H1 (cell line): ENCODE results near the gene SAP30L. TPM values are rescaled to one million over a fixed set of nuclear protein-coding genes. Genes with fewer than 3 reads are reported as not detected.

Experiments used
- CTCF ChIA-PET: fragments of 300-600 bp; sonication (Branson Sonifier 250); formaldehyde crosslinking; loops from one replicate; lab custom pipeline; 2021; ENCODE audit not compliant: partially characterized antibody; lab: Charles Lee
- POLR2A ChIA-PET: fragments of 300-600 bp; sonication (Branson Sonifier 250); formaldehyde crosslinking; loops from one replicate; lab custom pipeline; 2021; ENCODE audit warnings: inconsistent platforms; ENCODE audit not compliant: partially characterized antibody; lab: Charles Lee
- DNase-seq, 2 experiments: peaks; one replicate each; pipeline versions ENCODE4 v3.0.0 to v3.0.0-alpha.2; 2010 to 2022; ENCODE audit warnings: low spot score in 2 of 2, low read depth in 1 of 2, mixed read lengths in 1 of 2
- FAIRE-seq: peaks from 2 replicates; lab custom pipeline; 2011; peaks lifted over from hg19 to GRCh38; lab: Jason Lieb, UNC
- H2AFZ ChIP-seq: 2 replicates; pipeline ENCODE4 v1.8.1; 2012; ENCODE audit warnings: low read length, inconsistent platforms
- H2AK5ac ChIP-seq: 2 replicates; pipeline ENCODE4 v1.6.1; 2013; ENCODE audit warnings: low read depth, low read length
- H2BK120ac ChIP-seq: replicated peaks from 2 replicates; pipeline ENCODE3; 2013; ENCODE audit warnings: low read depth, low read length, inconsistent platforms
- H2BK12ac ChIP-seq: 2 replicates; pipeline ENCODE4 v1.6.1; 2013; ENCODE audit warnings: low read depth, low read length
- H2BK15ac ChIP-seq: 2 replicates; pipeline ENCODE4 v1.6.1; 2013; ENCODE audit warnings: low read length
- H2BK20ac ChIP-seq: 2 replicates; pipeline ENCODE4 v1.6.1; 2013; ENCODE audit warnings: low read length
- H2BK5ac ChIP-seq: 2 replicates; pipeline ENCODE4 v1.6.1; 2013; ENCODE audit warnings: low read depth, low read length
- H3K14ac ChIP-seq: 2 replicates; pipeline ENCODE4 v1.6.1; 2013; ENCODE audit warnings: inconsistent platforms; ENCODE audit not compliant: insufficient read length
- H3K18ac ChIP-seq: 2 replicates; pipeline ENCODE4 v1.6.1; 2013; ENCODE audit warnings: low read length; ENCODE audit errors: extremely low read depth
- H3K23ac ChIP-seq: 2 replicates; pipeline ENCODE4 v1.6.1; 2013; ENCODE audit warnings: inconsistent platforms; ENCODE audit not compliant: insufficient read length
- H3K23me2 ChIP-seq: 2 replicates; pipeline ENCODE4 v1.6.1; 2013; ENCODE audit warnings: low read depth, low read length
- H3K27ac ChIP-seq: 2 replicates; pipeline ENCODE4 v1.6.1; 2011; ENCODE audit warnings: low read depth, low read length, inconsistent platforms
- H3K27me3 ChIP-seq, 4 experiments: replicated peaks in 1 of 4; 1 replicate in 1 of 4; 2 replicates in 3 of 4; pipeline versions ENCODE4 v1.6.1 to v1.8.1; 2011 to 2013; ENCODE audit warnings: low read length in 3 of 4, mild to moderate bottlenecking in 3 of 4, inconsistent platforms in 2 of 4, mixed read lengths in 2 of 4, moderate library complexity in 1 of 4; ENCODE audit not compliant: control insufficient read depth in 3 of 4, insufficient read depth in 3 of 4; ENCODE audit errors: extremely low read depth in 1 of 4
- H3K36me3 ChIP-seq, 4 experiments: 2 replicates each; pipeline versions ENCODE4 v1.6.1 to v1.8.1; 2011 to 2013; ENCODE audit warnings: mild to moderate bottlenecking in 4 of 4, low read length in 3 of 4, moderate library complexity in 2 of 4, control low read depth in 1 of 4, inconsistent platforms in 1 of 4; ENCODE audit not compliant: insufficient read depth in 4 of 4, control insufficient read depth in 2 of 4
- H3K4ac ChIP-seq: replicated peaks from 2 replicates; pipeline ENCODE3; 2013; ENCODE audit warnings: low read length, low read depth, mixed read lengths, inconsistent platforms; ENCODE audit not compliant: insufficient read length
- H3K4me1 ChIP-seq, 4 experiments: replicated peaks in 1 of 4; 1 replicate in 1 of 4; 2 replicates in 3 of 4; pipeline versions ENCODE4 v1.6.1 to v1.8.1; 2011 to 2013; ENCODE audit warnings: low read length in 3 of 4, inconsistent platforms in 2 of 4, mixed read lengths in 1 of 4; ENCODE audit not compliant: insufficient read depth in 4 of 4, control insufficient read depth in 3 of 4
- H3K4me2 ChIP-seq, 2 experiments: 2 replicates each; pipeline versions ENCODE4 v1.6.1 to v1.8.1; 2011 to 2013; ENCODE audit warnings: low read depth in 2 of 2, low read length in 2 of 2, control low read depth in 1 of 2, inconsistent platforms in 1 of 2, mild to moderate bottlenecking in 1 of 2; ENCODE audit not compliant: insufficient read depth in 1 of 2
- H3K4me3 ChIP-seq, 4 experiments: fragments of 200-600, 300-600 bp in 1 of 4; sonication (generic), shearing (Covaris generic), sonication (Bioruptor Twin) in 1 of 4; 2 replicates each; pipeline versions ENCODE4 v1.5.1 to v1.8.1; 2011 to 2016; ENCODE audit warnings: low read length in 4 of 4, low read depth in 3 of 4, control low read depth in 2 of 4, inconsistent platforms in 2 of 4, mild to moderate bottlenecking in 2 of 4, mixed read lengths in 1 of 4, moderate library complexity in 1 of 4; ENCODE audit not compliant: insufficient read depth in 2 of 4; ENCODE audit errors: extremely low read depth in 1 of 4
- H3K56ac ChIP-seq: replicated peaks from 2 replicates; pipeline ENCODE3; 2013; ENCODE audit warnings: low read depth, mild to moderate bottlenecking, mixed read lengths, low read length, inconsistent platforms; ENCODE audit not compliant: insufficient read length
- H3K79me1 ChIP-seq: 2 replicates; pipeline ENCODE4 v1.6.1; 2013; ENCODE audit warnings: low read depth, low read length, control low read depth
- H3K79me2 ChIP-seq, 2 experiments: 2 replicates each; pipeline versions ENCODE4 v1.6.1 to v1.8.1; 2012 to 2013; ENCODE audit warnings: low read length in 2 of 2, mild to moderate bottlenecking in 2 of 2, inconsistent platforms in 1 of 2; ENCODE audit not compliant: insufficient read depth in 2 of 2, control insufficient read depth in 1 of 2
- H3K9ac ChIP-seq, 4 experiments: replicated peaks in 1 of 4; 1 replicate in 1 of 4; 2 replicates in 3 of 4; pipeline versions ENCODE4 v1.6.1 to v1.8.1; 2011 to 2013; ENCODE audit warnings: low read depth in 3 of 4, low read length in 3 of 4, control low read depth in 2 of 4, mild to moderate bottlenecking in 2 of 4, moderate library complexity in 2 of 4, inconsistent platforms in 1 of 4; ENCODE audit errors: extremely low read depth in 1 of 4
- H3K9me3 ChIP-seq, 2 experiments: 2 replicates each; pipeline versions ENCODE4 v1.6.1 to v1.8.1; 2012 to 2013; ENCODE audit warnings: mild to moderate bottlenecking in 2 of 2, moderate library complexity in 2 of 2, control low read depth in 1 of 2, inconsistent platforms in 1 of 2, low read depth in 1 of 2, low read length in 1 of 2, mixed read lengths in 1 of 2; ENCODE audit not compliant: insufficient read depth in 2 of 2
- H4K20me1 ChIP-seq, 2 experiments: replicated peaks in 1 of 2; 2 replicates each; pipeline versions ENCODE3 to v1.8.1; 2011 to 2013; ENCODE audit warnings: inconsistent platforms in 2 of 2, low read length in 2 of 2, mild to moderate bottlenecking in 1 of 2; ENCODE audit not compliant: insufficient read depth in 2 of 2, control insufficient read depth in 1 of 2
- H4K5ac ChIP-seq: 2 replicates; pipeline ENCODE4 v1.6.1; 2013; ENCODE audit warnings: low read length, low read depth, mixed read lengths, inconsistent platforms; ENCODE audit not compliant: insufficient read length
- H4K8ac ChIP-seq: 2 replicates; pipeline ENCODE4 v1.8.0; 2013; ENCODE audit warnings: mild to moderate bottlenecking, moderate library complexity, low read length, inconsistent platforms; ENCODE audit not compliant: insufficient read depth; ENCODE audit errors: extremely low read depth
- H4K91ac ChIP-seq: replicated peaks from 2 replicates; pipeline ENCODE3; 2013; ENCODE audit warnings: low read length, mixed read lengths, inconsistent platforms; ENCODE audit not compliant: insufficient read length
- BCL11A ChIP-seq, 2 experiments: IDR thresholded peaks; one replicate each; pipeline ENCODE4 v1.6.1; 2011; ENCODE audit warnings: low read depth in 2 of 2, low read length in 2 of 2, mild to moderate bottlenecking in 2 of 2
- CBX5 ChIP-seq: fragments of 300-800, 300-1000 bp; sonication (generic); IDR thresholded peaks from 2 replicates; pipeline ENCODE4 v1.7.1; 2016; ENCODE audit warnings: antibody characterized with exemption, low read length, low read depth
- CBX8 ChIP-seq: fragments of 300-800, 300-1000 bp; sonication (generic); IDR thresholded peaks from 2 replicates; pipeline ENCODE4 v1.7.1; 2016; ENCODE audit warnings: low read depth, low read length, borderline replicate concordance
- CEBPB ChIP-seq: IDR thresholded peaks from 2 replicates; pipeline ENCODE4 v1.6.1; 2012; ENCODE audit warnings: low read depth, low read length
- FOSL1 ChIP-seq: IDR thresholded peaks from 2 replicates; pipeline ENCODE4 v1.6.1; 2011; ENCODE audit warnings: mild to moderate bottlenecking, low read depth, low read length, moderate library complexity; ENCODE audit not compliant: insufficient read depth
- GABPA ChIP-seq: IDR thresholded peaks from 2 replicates; pipeline ENCODE4 v1.6.1; 2011; ENCODE audit warnings: mild to moderate bottlenecking, low read length, moderate library complexity, borderline replicate concordance; ENCODE audit not compliant: insufficient read depth
- GTF2F1 ChIP-seq: IDR thresholded peaks from 2 replicates; pipeline ENCODE4 v1.6.1; 2012; ENCODE audit warnings: low read depth, low read length, improper control_type of control experiment, borderline replicate concordance
- MAFK ChIP-seq: IDR thresholded peaks from 2 replicates; pipeline ENCODE4 v1.6.1; 2012; ENCODE audit warnings: low read depth, mild to moderate bottlenecking, improper control_type of control experiment, low read length
- MAX ChIP-seq: IDR thresholded peaks from 2 replicates; pipeline ENCODE4 v1.6.1; 2012; ENCODE audit warnings: inconsistent platforms
- SUZ12 ChIP-seq: fragments of 200-600 bp; sonication (generic); IDR thresholded peaks from 2 replicates; pipeline ENCODE4 v1.6.1; 2012; ENCODE audit warnings: mild to moderate bottlenecking, inconsistent platforms, low read length, moderate library complexity, mixed read lengths
- TAF1 ChIP-seq: IDR thresholded peaks from 2 replicates; pipeline ENCODE4 v1.6.1; 2011; ENCODE audit warnings: mild to moderate bottlenecking, low read depth, low read length
- TAF7 ChIP-seq: optimal IDR thresholded peaks from 2 replicates; pipeline ENCODE3; 2011; ENCODE audit warnings: low read depth, mild to moderate bottlenecking, inconsistent platforms, low read length, moderate library complexity, borderline replicate concordance
- TCF12 ChIP-seq: IDR thresholded peaks from 2 replicates; pipeline ENCODE4 v1.6.1; 2011; ENCODE audit warnings: low read depth, mild to moderate bottlenecking, low read length
- TEAD4 ChIP-seq: IDR thresholded peaks from 2 replicates; pipeline ENCODE4 v1.6.1; 2012; ENCODE audit warnings: low read depth, low read length, inconsistent platforms, mixed read lengths
- WGBS, 2 experiments: shearing (Covaris generic) in 1 of 2; methylation state at CpG; one replicate each; pipeline versions ENCODE4 v1.1.6 to v1.1.7; 2013 to 2015; ENCODE audit warnings: low lambda C conversion rate in 2 of 2, mixed read lengths in 2 of 2, inconsistent platforms in 1 of 2, low coverage in 1 of 2, missing lambda C conversion rate in 1 of 2; ENCODE audit not compliant: insufficient replicate concordance in 2 of 2, insufficient coverage in 1 of 2, insufficient read length in 1 of 2; ENCODE audit errors: extremely low coverage in 1 of 2, missing lambda C conversion rate in 1 of 2; 5-methylcytosine and 5-hydroxymethylcytosine counted together
- polyA plus RNA-seq, 7 experiments: library from polyadenylated mRNA; depleted of rRNA in 3 of 7; stranded (reverse) in 5 of 7; unstranded in 2 of 7; fragments of >200 nt in 5 of 7; fragments of 200-250 nt in 2 of 7; gene quantifications; 1 replicate in 5 of 7; 2 replicates in 1 of 7; 4 replicates in 1 of 7; pipeline versions ENCODE4 v1.2.1 to v1.2.3, GENCODE V29; 2011 to 2013; ENCODE audit warnings: missing spikeins in 2 of 7, mixed read lengths in 2 of 7
- total RNA-seq: library from RNA; stranded (reverse); fragmentation: NEBNext Ultra II Directional; extraction: Animal tissue kit (Norgen Biotek cat#: 25700); gene quantifications from 2 replicates; pipeline ENCODE4 v1.2.1, GENCODE V29; 2021
- TF ChIP-seq, protein P1 (sequence below): IDR thresholded peaks from 2 replicates; pipeline ENCODE4 v1.6.1; 2011; ENCODE audit warnings: low read depth, mild to moderate bottlenecking, low read length; ENCODE audit not compliant: insufficient read depth

The SAP30L gene
- total and polyA plus RNA-seq, 2 of the 8 experiments (the other 6 are each of a cell fraction or from before 2014, with no cell fraction given), result 12.2 to 31.5 TPM

- Histone ChIP-seq H4K8ac (no peak overlapping the region), H2AK5ac (no peak overlapping the region), H3K27me3 (no peaks in the 10 kb centered on the region), H2BK12ac (no peak overlapping the region), H4K91ac (no peak overlapping the region), H3K36me3 (no peaks in the 10 kb centered on the region), H4K20me1 (no peaks in the 10 kb centered on the region), H3K27ac (no peak overlapping the region), H3K4ac (no peak overlapping the region), H2BK120ac (no peak overlapping the region), H3K14ac (no peak overlapping the region), H2BK5ac (no peak overlapping the region), H3K56ac (no peak overlapping the region), H3K4me1 (no peaks in the 10 kb centered on the region), H3K4me2 (no peak overlapping the region), H3K9ac (no peak overlapping the region), H3K79me2 (no peaks in the 10 kb centered on the region), H4K5ac (no peak overlapping the region), H2AFZ (no peak overlapping the region), H2BK15ac (no peak overlapping the region), H3K23me2 (no peaks in the 10 kb centered on the region), H3K18ac (no peak overlapping the region), H3K4me3 (no peak overlapping the region), H3K23ac (no peak overlapping the region), H2BK20ac (no peak overlapping the region), H3K9me3 (no peaks in the 10 kb centered on the region), H3K79me1 (no peaks in the 10 kb centered on the region)
- no peak for DNase-seq
- POLR2A ChIA-PET, result no interaction called here
- 86% methylated on average over 1 of the region's 1 CpG; no CpG with 5 or more reads in 1 of the 2 experiments for WGBS, 2 experiments
- FAIRE-seq, result no peak
- CTCF ChIA-PET, result interaction anchor here (2.4 kb wide), 1 partner anchor 8 kb away, joined by 16 read pairs; no protein-coding TSS in a partner anchor
- TF ChIP-seq GTF2F1 (no peak), MAX (no peak), TEAD4 (no peak), SUZ12 (no peak), CBX8 (no peak), BCL11A (IDR thresholded peaks at IDR 0.05; ENCODE audit: low read depth in 2 of 2, low read length in 2 of 2) (no peak), TAF7 (no peak), CBX5 (no peak), TAF1 (no peak), MAFK (no peak), TCF12 (no peak), FOSL1 (no peak), CEBPB (no peak), GABPA (no peak)
- TF ChIP-seq, protein P1, sequence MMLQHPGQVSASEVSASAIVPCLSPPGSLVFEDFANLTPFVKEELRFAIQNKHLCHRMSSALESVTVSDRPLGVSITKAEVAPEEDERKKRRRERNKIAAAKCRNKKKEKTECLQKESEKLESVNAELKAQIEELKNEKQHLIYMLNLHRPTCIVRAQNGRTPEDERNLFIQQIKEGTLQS, result no peak
Observed at GRCh38 chr5:154429341-154429740, 16.5 kb upstream of the SAP30L start.
